HT1080 (cell line): ENCODE measurements around the gene AP1G2. TPM values are rescaled to one million over a fixed set of nuclear protein-coding genes. Genes with fewer than 3 reads are reported as not detected.
"Not testable (repeated sequence)": the region's sequence is repeated elsewhere in the genome, so short reads cannot be mapped to it uniquely, and the experiment has no call there.

ENCODE experiments used
- DNase-seq: peaks from one replicate; pipeline ENCODE4 v3.0.0-alpha.2; 2015; ENCODE audit warnings: low read depth
- total RNA-seq: library from RNA; depleted of rRNA; stranded (reverse); fragments of >200 nt; shearing (Covaris generic); gene quantifications from 2 replicates; pipeline ENCODE4 v1.2.3, GENCODE V29; 2014

AP1G2 gene
- total RNA-seq, 1 experiment from 2014 or later, result 31.5 TPM

DNA sequence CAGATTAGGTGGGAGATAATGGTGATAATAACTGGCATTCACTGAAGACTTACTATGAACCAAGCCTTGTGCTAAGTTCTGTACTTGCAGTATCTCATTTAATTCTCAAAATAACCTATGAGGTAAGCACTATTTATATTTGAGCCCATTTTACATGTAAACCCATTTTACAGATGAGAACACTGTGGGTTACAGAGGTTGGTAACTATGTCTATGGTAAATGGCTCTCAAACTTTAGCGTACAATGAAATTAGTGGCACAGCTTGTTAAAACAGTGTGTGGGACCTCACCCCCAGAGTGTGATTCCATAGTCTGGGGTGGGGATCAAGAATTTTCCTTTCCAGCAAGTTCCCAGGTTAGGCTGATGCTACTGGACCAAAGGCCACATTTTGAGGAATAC is 33.2 kb upstream of the AP1G2 start:
- DNase-seq, result no peak

GRCh38 chr14:23600322-23600707 is 32.7 kb upstream of the AP1G2 start:
- DNase-seq, result no peak

GRCh38 chr14:23594191-23594590 is 26.6 kb upstream of the AP1G2 start:
- DNase-seq, result not testable (repeated sequence)

DNA sequence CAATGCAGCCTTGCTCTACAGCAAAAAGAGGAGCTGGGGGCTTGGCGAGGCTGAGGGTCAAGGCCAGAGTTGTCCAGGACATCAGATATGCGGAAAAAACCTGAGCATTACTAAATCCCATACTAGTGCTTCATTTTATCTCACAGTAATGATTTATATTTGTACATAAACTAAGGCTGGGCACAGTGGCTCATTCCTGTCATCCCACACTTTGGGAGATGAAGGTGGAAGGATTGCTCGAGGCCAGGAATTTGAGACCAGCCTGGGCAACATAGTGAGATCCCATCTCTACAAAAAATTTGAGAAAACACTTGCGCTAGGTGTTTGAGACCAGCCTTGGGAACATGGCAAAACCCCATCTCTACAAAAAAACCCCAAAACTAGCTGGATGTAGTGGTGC is 22.6 kb upstream of the AP1G2 start:
- DNase-seq, result no peak

GRCh38 chr14:23589606-23590005 is 22.0 kb upstream of the AP1G2 start:
- no peak for DNase-seq

DNA sequence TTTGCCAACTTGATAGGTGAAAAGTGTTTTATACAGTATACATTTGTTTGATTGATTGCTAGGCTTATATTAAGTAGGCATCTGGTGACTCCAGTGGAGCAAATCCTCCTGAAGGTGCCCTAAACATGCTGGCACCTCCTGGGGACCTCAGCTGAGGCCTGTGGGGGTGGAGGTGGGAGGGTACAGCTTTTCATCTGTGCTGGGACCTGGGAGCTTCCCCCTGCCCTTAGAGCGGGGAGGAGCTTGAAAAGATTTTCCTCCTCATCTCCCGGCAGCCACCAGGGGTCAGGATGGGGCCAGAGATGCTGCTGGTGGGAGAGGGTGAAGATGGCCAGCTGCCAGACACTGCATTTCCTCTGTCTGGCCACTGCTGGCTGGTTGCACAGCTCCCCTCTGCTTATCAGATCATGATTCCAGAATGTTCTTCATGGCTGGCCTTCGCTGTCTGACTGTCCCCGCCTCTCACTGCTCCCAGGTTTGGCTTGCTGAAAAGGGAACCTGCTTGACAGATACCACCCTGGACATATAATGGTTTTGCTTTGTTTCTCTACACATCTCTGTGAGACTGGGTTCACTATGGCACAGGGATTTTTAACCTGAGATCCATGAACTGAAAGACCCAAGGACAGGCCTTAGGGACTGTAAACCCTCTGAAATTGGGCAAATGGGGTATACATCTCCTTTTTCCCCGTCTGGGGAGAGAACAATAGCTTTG is 21.4 kb upstream of the AP1G2 start:
- peak; percentile 90 for DNase-seq

GRCh38 chr14:23584527-23585203 is 17.1 kb upstream of the AP1G2 start:
- DNase-seq, result not testable (repeated sequence)

- peak; percentile 93 for DNase-seq
Measured at GRCh38 chr14:23583761-23584526, 16.4 kb upstream of the AP1G2 start.

DNA sequence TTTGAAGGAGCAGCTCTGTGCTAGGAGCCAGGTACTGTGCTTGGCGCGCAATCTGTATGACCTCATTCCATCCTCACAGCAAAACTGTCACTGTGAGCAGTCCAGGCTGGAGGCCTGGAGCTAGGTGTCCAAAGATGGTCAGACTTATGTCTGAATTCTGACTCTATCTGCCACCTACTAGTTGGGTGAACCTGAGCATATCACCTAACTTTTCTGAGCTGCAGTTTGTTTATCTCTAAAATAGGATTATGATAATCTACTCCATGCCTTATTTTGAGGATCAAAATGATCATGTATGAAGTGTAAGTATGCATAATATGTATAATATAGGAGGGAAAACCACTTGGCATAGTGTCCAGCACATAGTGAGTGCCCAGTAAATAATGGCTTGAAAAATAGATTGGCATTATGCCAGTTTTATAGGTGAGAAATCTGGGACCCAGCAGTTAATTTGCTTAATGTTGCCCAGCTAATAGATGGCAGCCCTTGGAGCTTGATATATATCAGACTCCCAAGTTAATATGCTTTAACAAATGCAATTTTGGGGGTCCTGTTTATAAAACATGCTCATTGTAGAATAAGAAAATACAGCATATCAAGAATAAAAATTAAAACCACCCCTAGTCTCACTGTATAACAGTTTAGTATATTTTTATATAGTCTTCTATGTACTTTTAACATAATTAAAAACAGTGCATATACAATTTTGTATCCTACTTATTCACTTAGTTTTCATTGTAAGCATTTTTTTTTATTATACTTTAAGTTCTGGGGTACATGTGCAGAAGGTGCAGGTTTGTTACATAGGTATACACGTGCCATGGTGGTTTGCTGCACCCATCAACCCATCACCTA is 15.5 kb upstream of the AP1G2 start:
- peak; percentile 86 for DNase-seq

- DNase-seq, result peak; percentile 98
Measured at GRCh38 chr14:23580948-23581281, 13.3 kb upstream of the AP1G2 start.

DNA sequence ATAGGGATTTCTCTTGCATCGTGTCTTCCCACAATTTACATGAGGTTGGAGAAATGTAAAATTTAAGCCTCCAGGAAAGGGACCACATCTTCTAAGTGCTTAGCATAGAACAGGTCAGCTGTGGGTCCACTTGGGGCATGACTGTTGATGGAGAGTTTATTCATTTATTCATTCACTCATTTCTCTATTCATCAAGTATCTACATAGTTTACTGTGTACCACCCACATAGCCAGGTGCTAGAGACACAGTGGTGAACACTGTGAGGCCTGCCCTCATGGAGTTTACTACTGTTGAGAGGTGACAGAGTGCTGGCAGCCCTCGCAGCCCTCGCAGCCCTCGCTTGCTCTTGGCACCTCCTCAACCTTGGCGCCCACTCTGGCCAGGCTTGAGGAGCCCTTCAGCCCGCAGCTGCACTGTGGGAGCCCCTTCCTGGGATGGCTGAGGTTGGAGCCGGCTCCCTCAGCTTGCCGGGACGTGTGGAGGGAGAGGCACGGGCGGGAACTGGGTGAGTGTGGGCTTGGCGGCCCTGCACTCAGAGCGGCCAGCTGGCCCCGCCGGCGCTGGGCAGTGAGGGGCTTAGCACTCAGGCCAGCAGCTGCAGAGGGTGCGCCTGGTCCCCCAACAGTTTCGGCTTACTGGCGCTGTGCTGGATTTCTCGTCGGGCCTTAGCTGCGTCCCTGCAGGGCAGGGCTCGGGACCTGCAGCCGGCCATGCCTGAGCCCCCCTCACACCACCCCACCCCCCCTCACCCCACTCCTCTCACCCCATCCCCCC is 12.7 kb upstream of the AP1G2 start:
- DNase-seq, result peak; percentile 69

DNA sequence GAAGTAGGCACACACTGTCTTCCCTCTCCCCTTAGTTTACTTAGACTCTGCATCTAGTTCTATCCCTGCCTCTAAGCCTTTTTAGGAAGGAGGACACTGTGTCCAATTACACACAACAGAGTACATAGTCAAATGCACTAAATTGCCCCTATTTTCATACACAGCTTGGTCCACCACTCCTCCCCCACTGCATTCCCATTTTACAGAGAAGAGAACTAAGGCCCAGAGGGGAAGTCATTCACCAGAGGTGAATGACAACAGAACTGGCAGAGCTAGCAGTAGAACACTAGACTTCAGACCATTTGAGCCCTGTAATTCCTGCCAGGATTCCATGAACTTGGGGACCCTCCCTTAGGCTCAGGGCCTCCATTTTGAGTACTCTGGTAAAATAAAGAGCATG is 12.1 kb upstream of the AP1G2 start:
- peak; percentile 38 for DNase-seq

GRCh38 chr14:23579311-23579630 is 11.7 kb upstream of the AP1G2 start:
- DNase-seq, result no peak

DNA sequence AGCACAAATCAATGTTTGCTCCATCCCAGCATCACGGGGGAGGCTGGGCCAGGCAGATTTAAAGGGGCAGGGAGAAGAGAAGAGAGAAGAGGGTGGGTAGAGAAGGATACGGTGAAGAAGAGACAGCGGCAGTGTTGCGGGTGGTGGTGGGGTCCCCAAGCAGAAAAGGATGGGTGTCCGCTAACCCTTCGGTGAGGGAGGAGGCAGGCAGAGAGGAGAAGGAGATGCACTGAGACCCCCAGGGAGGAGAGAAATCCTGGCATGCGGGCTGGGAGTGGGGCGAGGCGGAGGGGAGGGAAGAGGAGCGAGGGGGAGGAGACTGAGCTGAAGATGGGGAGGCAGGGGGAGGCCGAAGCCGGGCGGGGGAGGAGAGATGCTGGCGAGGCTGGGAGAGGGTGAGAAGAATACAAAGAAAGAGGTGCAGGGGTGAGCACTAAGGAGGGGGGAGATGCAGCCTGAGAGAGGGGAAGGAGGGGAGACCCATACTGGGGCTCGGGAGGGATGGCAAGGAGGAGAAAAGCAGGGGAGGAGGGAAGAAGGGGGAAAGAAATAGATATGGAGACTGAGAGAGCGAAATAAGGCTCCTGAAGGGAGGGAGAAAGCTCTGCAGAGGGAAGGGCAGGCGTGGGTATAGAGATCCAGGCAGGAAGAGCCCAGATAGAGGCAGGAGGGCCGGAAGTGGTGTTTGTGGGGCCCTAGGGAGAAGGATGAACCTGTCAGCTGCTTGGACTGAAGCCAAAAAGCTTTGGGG is 11.1 kb upstream of the AP1G2 start, which contains the start of gene JPH4:
TSS of gene JPH4 (minus strand) at position 231 of the 751 bp plus-strand sequence. CDS start 1,337 bp downstream, outside the sequence.
- peak; percentile 82 for DNase-seq

- DNase-seq, result peak; percentile 49
Measured at GRCh38 chr14:23577710-23578392, 10.3 kb upstream of the AP1G2 start.

DNA sequence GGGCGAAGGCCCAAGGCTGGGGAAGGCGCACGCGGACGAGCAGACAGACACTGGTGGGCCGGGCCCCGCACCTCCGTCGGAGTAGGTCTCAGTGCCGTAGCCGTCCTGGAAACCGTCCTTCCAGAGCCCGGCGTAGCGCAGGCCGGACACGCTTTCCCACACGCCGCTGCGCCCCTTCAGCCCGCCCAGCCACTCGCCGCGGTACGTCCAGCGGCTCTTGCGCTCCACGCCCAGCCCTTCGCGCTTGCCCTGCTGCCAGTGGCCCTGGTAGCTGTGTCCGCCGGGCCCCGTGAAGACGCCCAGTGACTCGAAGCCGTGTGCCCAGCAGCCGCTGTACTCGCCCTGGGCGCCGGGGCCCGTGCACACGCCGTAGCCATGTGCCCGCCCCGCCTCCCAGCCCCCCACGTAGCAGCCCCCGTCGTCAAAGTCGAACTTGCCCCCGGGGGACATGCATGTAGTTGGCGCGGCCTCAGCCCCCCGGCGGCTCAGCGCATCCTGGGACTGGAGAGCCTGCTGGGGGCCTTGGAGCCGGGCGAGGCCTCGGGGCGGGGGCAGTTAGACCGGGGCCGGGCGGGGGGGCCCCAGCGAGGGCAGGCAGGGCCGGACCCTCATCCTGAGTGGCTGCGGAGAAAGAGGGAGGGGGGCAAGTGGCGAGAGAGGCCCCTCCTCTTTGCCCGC is 9.6 kb upstream of the AP1G2 start:
- peak; percentile 64 for DNase-seq

DNA sequence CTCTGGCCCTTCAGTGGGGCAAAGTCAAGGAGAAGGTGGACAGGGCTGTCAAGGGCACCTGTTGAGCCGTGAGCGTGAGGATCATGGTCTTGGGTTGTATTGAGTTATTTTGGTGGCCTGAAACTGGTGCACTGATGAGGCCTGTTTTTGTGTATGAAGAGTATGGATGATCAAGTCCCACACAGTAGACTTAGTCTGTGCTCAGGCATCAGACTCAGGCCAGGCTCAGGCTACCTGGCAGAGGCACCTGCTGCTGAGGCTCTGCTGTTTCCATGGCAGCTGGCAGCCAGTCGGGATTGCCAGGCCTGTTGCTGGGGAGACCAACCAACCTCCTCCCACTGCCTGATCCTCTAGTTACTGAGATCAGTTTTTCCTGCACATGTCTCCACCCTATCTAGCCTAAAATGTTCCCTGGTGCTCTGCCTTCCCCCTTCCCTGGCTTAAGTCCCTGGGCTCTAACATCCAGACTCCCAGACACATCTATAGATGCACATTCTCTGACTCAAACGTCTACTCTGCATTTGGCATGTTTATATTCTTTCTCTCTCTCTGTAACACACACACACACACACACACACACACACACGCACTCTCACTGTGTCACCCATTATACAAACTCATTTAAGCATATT is 5.9 kb upstream of the AP1G2 start:
- no peak for DNase-seq

DNA sequence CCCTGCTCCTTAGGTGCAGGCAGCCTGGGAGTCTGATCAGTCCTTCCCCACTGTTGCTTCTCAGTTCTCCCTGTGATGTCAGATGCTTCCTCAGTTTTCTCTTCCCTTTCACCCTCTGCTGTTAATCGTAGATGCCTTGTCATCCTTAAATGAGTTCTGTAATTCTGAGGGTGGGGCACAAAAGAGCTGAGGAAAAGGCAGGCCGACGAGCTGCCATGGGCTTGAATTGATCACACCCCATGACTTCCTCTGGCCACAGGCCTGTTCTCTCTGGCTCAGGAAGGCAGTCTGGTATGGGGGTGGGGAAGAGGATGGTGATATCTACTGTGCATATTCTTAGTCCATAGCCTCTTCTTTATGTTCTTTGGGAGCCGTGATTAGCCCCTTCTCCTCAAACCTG is 5.2 kb upstream of the AP1G2 start:
- no peak for DNase-seq

- DNase-seq, result no peak
Measured at GRCh38 chr14:23572524-23572828, 4.9 kb upstream of the AP1G2 start.
